NCI-H2196 treated with DMSO at 0.1 percent for 48 hours (cell line): ENCODE results near the gene PLIN1.

Experiments used
- DNase-seq: peaks from one replicate; lab custom pipeline; 2025; ENCODE audit not compliant: unreplicated experiment; lab: John Stamatoyannopoulos, UW

The PLIN1 gene

GRCh38 chr15:89654301-89654761 is 24.8 kb downstream of the PLIN1 start:
- no peak for DNase-seq

- DNase-seq: no peak
Measured at GRCh38 chr15:89653578-89653977, 25.6 kb downstream of the PLIN1 start.

GRCh38 chr15:89652666-89653065 is 26.5 kb downstream of the PLIN1 start:
- no peak for DNase-seq

- DNase-seq: no peak
Measured at GRCh38 chr15:89652131-89652530, 27.0 kb downstream of the PLIN1 start.

- no peak for DNase-seq
Measured at GRCh38 chr15:89649716-89650115, 29.5 kb downstream of the PLIN1 start.

GRCh38 chr15:89649013-89649625 is 30.0 kb downstream of the PLIN1 start:
- DNase-seq: no peak

GRCh38 chr15:89648106-89649012 is 30.8 kb downstream of the PLIN1 start:
- no peak for DNase-seq

- no peak for DNase-seq
Measured at GRCh38 chr15:89647191-89647851, 31.8 kb downstream of the PLIN1 start.

GRCh38 chr15:89646416-89647141 is 32.6 kb downstream of the PLIN1 start:
- DNase-seq: no peak

- no peak for DNase-seq
Measured at GRCh38 chr15:89645680-89646079, 33.5 kb downstream of the PLIN1 start.

GRCh38 chr15:89642106-89642505 is 37.1 kb downstream of the PLIN1 start:
- DNase-seq: no peak

- DNase-seq: no peak
Measured at GRCh38 chr15:89641053-89641452, 38.1 kb downstream of the PLIN1 start.

- DNase-seq: no peak
Measured at GRCh38 chr15:89640245-89640644, 38.9 kb downstream of the PLIN1 start.

- no peak for DNase-seq
Measured at GRCh38 chr15:89633585-89633984, 45.6 kb downstream of the PLIN1 start.

- no peak for DNase-seq
Measured at GRCh38 chr15:89632563-89633430, 46.4 kb downstream of the PLIN1 start.

- DNase-seq: no peak
Measured at GRCh38 chr15:89631902-89632264, 47.3 kb downstream of the PLIN1 start.

GRCh38 chr15:89630974-89631901 is 47.9 kb downstream of the PLIN1 start:
- no peak for DNase-seq

- no peak for DNase-seq
Measured at GRCh38 chr15:89630260-89630659, 48.9 kb downstream of the PLIN1 start.

GRCh38 chr15:89629829-89630228 is 49.3 kb downstream of the PLIN1 start:
- no peak for DNase-seq
